HCT116 (cell line): ENCODE measurements around the gene TRPM3. TPM values are rescaled to one million over a fixed set of nuclear protein-coding genes. Genes with fewer than 3 reads are reported as not detected.

Source experiments
- ATAC-seq: fragments of 200-7000 bp; cut with Tn5 transposase; 2 replicates; pipeline ENCODE4 v1.9.1; 2020; ENCODE audit warnings: mild to moderate bottlenecking, moderate library complexity
- BruUV-seq: library from RNA; stranded (reverse); fragments of 400-500 nt; replicated peaks from 2 replicates; lab custom pipeline; 2021; lab: Mats Ljungman, UMichigan
- CTCF ChIA-PET: fragments of 300-600 bp; sonication (Branson Sonifier 250); formaldehyde crosslinking; loops from one replicate; lab custom pipeline; 2021; ENCODE audit warnings: antibody characterized with exemption; lab: Charles Lee
- POLR2A ChIA-PET: fragments of 300-600, 350-600 bp; sonication (Branson Sonifier 250); formaldehyde crosslinking; loops from one replicate; lab custom pipeline; 2021; ENCODE audit warnings: antibody characterized with exemption; lab: Charles Lee
- RAD21 ChIA-PET, 2 experiments: fragments of 300-600 bp; sonication (Branson Sonifier 250); formaldehyde crosslinking; loops; one replicate each; lab custom pipeline; 2023; ENCODE audit warnings: low total read pairs in 2 of 2; ENCODE audit not compliant: uncharacterized antibody in 2 of 2, unreplicated experiment in 2 of 2, low non-redundant PET in 1 of 2; lab: Charles Lee
- DNase-seq: peaks from one replicate; pipeline ENCODE4 v3.0.0-alpha.2; 2010; ENCODE audit warnings: low read depth, low spot score
- H2AFZ ChIP-seq: fragments of 200-600 bp; shearing (Covaris generic), sonication (generic); 2 replicates; pipeline ENCODE4 v1.6.1; 2017; ENCODE audit warnings: low read depth, mixed run types, mixed read lengths, antibody characterized with exemption, low read length; ENCODE audit not compliant: poor library complexity, severe bottlenecking
- H3K27ac ChIP-seq: 2 replicates; pipeline ENCODE4 v1.5.1; 2012; ENCODE audit warnings: low read depth, low read length
- H3K27me3 ChIP-seq: fragments of 200-600 bp; sonication (generic); 2 replicates; pipeline ENCODE4 v1.6.1; 2016; ENCODE audit warnings: mixed run types, low read length, mixed read lengths; ENCODE audit not compliant: insufficient read depth
- H3K36me3 ChIP-seq, 2 experiments: fragments of 200-500 bp in 1 of 2; fragments of 200-600 bp in 1 of 2; sonication (Bioruptor generic) in 1 of 2; sonication (generic) in 1 of 2; 2 replicates each; pipeline versions ENCODE4 v1.5.1 to v1.6.1; 2014 to 2016; ENCODE audit warnings: low read length in 2 of 2, inconsistent platforms in 1 of 2, mixed read lengths in 1 of 2, mixed run types in 1 of 2; ENCODE audit not compliant: insufficient read depth in 2 of 2, control insufficient read depth in 1 of 2
- H3K4me1 ChIP-seq, 2 experiments: fragments of 200-600 bp in 1 of 2; sonication (generic) in 1 of 2; 2 replicates each; pipeline versions ENCODE4 v1.5.1 to v1.6.1; 2012 to 2017; ENCODE audit warnings: low read length in 2 of 2, inconsistent platforms in 1 of 2, mild to moderate bottlenecking in 1 of 2, mixed read lengths in 1 of 2, mixed run types in 1 of 2, moderate library complexity in 1 of 2; ENCODE audit not compliant: insufficient read depth in 2 of 2, control insufficient read depth in 1 of 2
- H3K4me2 ChIP-seq: fragments of 200-600 bp; sonication (generic); 2 replicates; pipeline ENCODE4 v1.6.1; 2017; ENCODE audit warnings: mixed run types, low read length, mixed read lengths
- H3K4me3 ChIP-seq, 2 experiments: fragments of 200-600 bp in 1 of 2; sonication (generic) in 1 of 2; replicated peaks in 1 of 2; 2 replicates each; pipeline ENCODE4 v1.5.1; 2011 to 2016; ENCODE audit warnings: low read length in 2 of 2, control low read depth in 1 of 2, low read depth in 1 of 2, mild to moderate bottlenecking in 1 of 2, mixed read lengths in 1 of 2, mixed run types in 1 of 2
- H3K79me2 ChIP-seq: fragments of 200-600 bp; sonication (generic); 2 replicates; pipeline ENCODE4 v1.6.1; 2017; ENCODE audit warnings: mild to moderate bottlenecking, mixed run types, low read length, moderate library complexity, mixed read lengths; ENCODE audit not compliant: insufficient read depth
- H3K9ac ChIP-seq: fragments of 200-600 bp; sonication (generic); 2 replicates; pipeline ENCODE4 v1.6.1; 2016; ENCODE audit warnings: low read length, mixed read lengths
- H3K9me2 ChIP-seq: fragments of 200-600 bp; sonication (generic), shearing (Covaris generic); 2 replicates; pipeline ENCODE4 v1.6.1; 2017; ENCODE audit warnings: mixed run types, mild to moderate bottlenecking, moderate library complexity; ENCODE audit not compliant: insufficient read depth
- H3K9me3 ChIP-seq, 2 experiments: fragments of 200-500 bp in 1 of 2; fragments of 200-600 bp in 1 of 2; sonication (Bioruptor generic) in 1 of 2; sonication (generic) in 1 of 2; 2 replicates each; pipeline ENCODE4 v1.6.1; 2014 to 2017; ENCODE audit warnings: low read length in 2 of 2, mixed read lengths in 2 of 2, inconsistent platforms in 1 of 2, low read depth in 1 of 2, mild to moderate bottlenecking in 1 of 2, mixed run types in 1 of 2, moderate library complexity in 1 of 2; ENCODE audit not compliant: control insufficient read depth in 1 of 2, insufficient read depth in 1 of 2
- H4K20me1 ChIP-seq: fragments of 200-600 bp; sonication (generic), shearing (Covaris generic); 2 replicates; pipeline ENCODE4 v1.6.1; 2017; ENCODE audit warnings: mixed run types, mild to moderate bottlenecking, moderate library complexity; ENCODE audit not compliant: insufficient read depth
- CBX3 ChIP-seq: IDR thresholded peaks from 2 replicates; pipeline ENCODE4 v1.6.1; 2012; ENCODE audit warnings: low read depth
- CEBPB ChIP-seq: IDR thresholded peaks from 2 replicates; pipeline ENCODE4 v1.6.1; 2012; ENCODE audit warnings: low read depth
- ELF1 ChIP-seq: IDR thresholded peaks from 2 replicates; pipeline ENCODE4 v1.6.1; 2012; ENCODE audit warnings: low read depth, borderline replicate concordance
- EZH2 ChIP-seq: fragments of 200-600 bp; sonication (generic); IDR thresholded peaks from 2 replicates; pipeline ENCODE4 v1.6.1; 2017; ENCODE audit warnings: antibody characterized with exemption, mixed run types
- EZH2phosphoT487 ChIP-seq: fragments of 200-600 bp; IDR thresholded peaks from 2 replicates; pipeline ENCODE4 v1.6.1; 2018; ENCODE audit warnings: antibody characterized with exemption, borderline replicate concordance
- FOSL1 ChIP-seq: IDR thresholded peaks from 2 replicates; pipeline ENCODE4 v1.6.1; 2012; ENCODE audit warnings: low read depth
- JUND ChIP-seq: IDR thresholded peaks from 2 replicates; pipeline ENCODE4 v1.6.1; 2012
- POLR2A ChIP-seq: IDR thresholded peaks from 2 replicates; pipeline ENCODE4 v1.7.0; 2011; ENCODE audit warnings: borderline replicate concordance; ENCODE audit not compliant: insufficient read depth, insufficient read length; ENCODE audit errors: extremely low read depth
- POLR2AphosphoS5 ChIP-seq: IDR thresholded peaks from 2 replicates; pipeline ENCODE4 v1.6.1; 2011; ENCODE audit warnings: mild to moderate bottlenecking, low read depth, low read length, moderate library complexity
- REST ChIP-seq: IDR thresholded peaks from 2 replicates; pipeline ENCODE4 v1.6.1; 2012; ENCODE audit warnings: low read depth
- intact Hi-C: fragments of 100-400 bp; cut with micrococcal nuclease; formaldehyde crosslinking; loops from 2 replicates; pipeline ENCODE4 v1.10.0; 2022
- total RNA-seq: library from RNA; stranded (reverse); gene quantifications from one replicate; pipeline ENCODE4 v1.2.1, GENCODE V29; 2021; ENCODE audit not compliant: unreplicated experiment
- TF ChIP-seq, protein P1 (sequence below): IDR thresholded peaks from 2 replicates; pipeline ENCODE4 v1.6.1; 2012

TRPM3 gene
- total RNA-seq, 1 experiment from 2014 or later = not detected

GRCh38 chr9:70852711-70853240 is 268.6 kb downstream of the TRPM3 start:
- Histone ChIP-seq H2AFZ (no peak overlapping the region), H4K20me1 (no peaks in the 10 kb centered on the region), H3K9me2 (no peaks in the 10 kb centered on the region), H3K4me2 (no peak overlapping the region), H3K27me3 (peaks cover 69% of the 10 kb centered on the region), H3K9ac (no peak overlapping the region), H3K4me3 (no peak overlapping the region), H3K79me2 (no peaks in the 10 kb centered on the region), H3K27ac (no peak overlapping the region), H3K9me3 (no peaks in the 10 kb centered on the region), H3K4me1 (no peaks in the 10 kb centered on the region), H3K36me3 (no peaks in the 10 kb centered on the region)
- intact Hi-C loops = no loop called here
- ChIA-PET RAD21 (no interaction called here), CTCF (no interaction called here), POLR2A (no interaction called here)
- no peak for ATAC-seq
- no peak for DNase-seq
- no TSS peak for BruUV-seq
- TF ChIP-seq REST = no peak
- no peak for TF ChIP-seq ELF1
- TF ChIP-seq CEBPB = no peak
- TF ChIP-seq POLR2A = no peak
- no peak for TF ChIP-seq CBX3
- TF ChIP-seq JUND = no peak
- TF ChIP-seq POLR2AphosphoS5 = no peak
- TF ChIP-seq FOSL1 = no peak
- TF ChIP-seq EZH2phosphoT487 = no peak
- no peak for TF ChIP-seq EZH2
- TF ChIP-seq, protein P1, sequence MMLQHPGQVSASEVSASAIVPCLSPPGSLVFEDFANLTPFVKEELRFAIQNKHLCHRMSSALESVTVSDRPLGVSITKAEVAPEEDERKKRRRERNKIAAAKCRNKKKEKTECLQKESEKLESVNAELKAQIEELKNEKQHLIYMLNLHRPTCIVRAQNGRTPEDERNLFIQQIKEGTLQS = no peak
- TF ChIP-seq, all 23 proteins: peak for 0
